OCI-LY3 (cell line): ENCODE data around the gene NYNRIN.

ENCODE experiments used
- EZH2phosphoT487 ChIP-seq: fragments of 200-600 bp; shearing (Covaris generic); IDR thresholded peaks from 2 replicates; pipeline ENCODE4 v1.6.1; 2018; ENCODE audit warnings: antibody characterized with exemption, mixed run types, low read depth
- TF ChIP-seq, protein P1 (sequence below): fragments of 200-600, 300-600 bp; sonication (generic); IDR thresholded peaks from 2 replicates; pipeline ENCODE4 v1.5.1; 2014; ENCODE audit warnings: antibody characterized with exemption, low read length, low read depth

DNA sequence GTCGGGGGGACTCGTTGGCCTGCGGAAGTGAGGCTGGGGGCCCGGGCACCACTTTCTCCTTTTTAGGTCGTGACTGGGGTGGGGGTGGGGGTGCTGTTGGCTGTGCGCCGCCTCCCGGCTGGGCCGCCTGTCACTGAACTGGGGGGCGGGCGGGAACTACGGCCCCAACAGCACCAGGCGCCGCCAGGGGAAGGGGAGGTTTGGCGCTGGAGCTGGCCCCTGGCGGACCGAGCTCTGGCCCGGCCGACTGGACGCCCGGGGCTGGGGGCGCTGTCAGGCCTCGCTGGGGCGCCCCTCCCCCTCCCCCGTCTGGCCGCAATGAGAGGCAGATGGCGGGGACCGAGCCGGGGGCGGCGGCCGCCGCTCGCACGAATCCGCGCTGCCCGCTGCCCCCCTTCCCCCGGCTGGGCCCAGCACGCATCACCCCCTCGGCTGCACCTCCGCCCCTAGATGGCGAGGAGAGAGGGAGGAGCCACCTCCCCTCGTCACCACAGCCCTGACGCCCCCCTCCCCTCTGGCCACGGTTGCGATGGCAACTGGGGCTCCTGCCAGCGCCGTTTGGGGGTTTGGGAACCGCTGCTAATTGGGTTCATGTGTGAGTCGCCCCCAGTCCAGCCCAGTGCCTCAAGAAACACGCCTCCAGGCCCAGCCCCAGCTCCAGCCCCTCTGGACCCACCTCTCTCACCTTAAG lies 30.1 kb upstream of the NYNRIN start:
- TF ChIP-seq EZH2phosphoT487, result no peak
- TF ChIP-seq, protein P1, sequence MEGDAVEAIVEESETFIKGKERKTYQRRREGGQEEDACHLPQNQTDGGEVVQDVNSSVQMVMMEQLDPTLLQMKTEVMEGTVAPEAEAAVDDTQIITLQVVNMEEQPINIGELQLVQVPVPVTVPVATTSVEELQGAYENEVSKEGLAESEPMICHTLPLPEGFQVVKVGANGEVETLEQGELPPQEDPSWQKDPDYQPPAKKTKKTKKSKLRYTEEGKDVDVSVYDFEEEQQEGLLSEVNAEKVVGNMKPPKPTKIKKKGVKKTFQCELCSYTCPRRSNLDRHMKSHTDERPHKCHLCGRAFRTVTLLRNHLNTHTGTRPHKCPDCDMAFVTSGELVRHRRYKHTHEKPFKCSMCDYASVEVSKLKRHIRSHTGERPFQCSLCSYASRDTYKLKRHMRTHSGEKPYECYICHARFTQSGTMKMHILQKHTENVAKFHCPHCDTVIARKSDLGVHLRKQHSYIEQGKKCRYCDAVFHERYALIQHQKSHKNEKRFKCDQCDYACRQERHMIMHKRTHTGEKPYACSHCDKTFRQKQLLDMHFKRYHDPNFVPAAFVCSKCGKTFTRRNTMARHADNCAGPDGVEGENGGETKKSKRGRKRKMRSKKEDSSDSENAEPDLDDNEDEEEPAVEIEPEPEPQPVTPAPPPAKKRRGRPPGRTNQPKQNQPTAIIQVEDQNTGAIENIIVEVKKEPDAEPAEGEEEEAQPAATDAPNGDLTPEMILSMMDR, result peak; percentile 20; the same call in 1 of the 2 replicates
